ENCODE measurements around the gene SLC27A2.

DNA sequence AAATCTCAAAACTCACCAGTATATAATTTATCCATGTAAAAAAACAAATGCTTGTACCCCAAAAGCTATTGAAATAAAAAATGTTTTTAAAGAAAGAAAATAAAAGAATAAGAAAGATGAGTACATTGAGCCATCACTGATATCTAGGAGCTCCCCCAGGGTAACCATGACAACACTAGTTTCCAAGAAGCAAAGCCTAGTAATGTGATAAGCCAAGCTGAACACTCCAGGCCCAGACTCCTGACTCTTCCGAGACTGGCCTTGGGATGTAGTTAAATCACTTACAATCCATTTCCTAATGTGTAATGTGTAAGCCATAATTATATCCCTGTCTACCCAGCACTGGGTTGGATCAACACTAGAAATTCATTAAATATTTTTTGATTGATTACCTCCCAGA, 41.9 kb upstream of the SLC27A2 start:
- TF ChIP-seq, protein P1, sequence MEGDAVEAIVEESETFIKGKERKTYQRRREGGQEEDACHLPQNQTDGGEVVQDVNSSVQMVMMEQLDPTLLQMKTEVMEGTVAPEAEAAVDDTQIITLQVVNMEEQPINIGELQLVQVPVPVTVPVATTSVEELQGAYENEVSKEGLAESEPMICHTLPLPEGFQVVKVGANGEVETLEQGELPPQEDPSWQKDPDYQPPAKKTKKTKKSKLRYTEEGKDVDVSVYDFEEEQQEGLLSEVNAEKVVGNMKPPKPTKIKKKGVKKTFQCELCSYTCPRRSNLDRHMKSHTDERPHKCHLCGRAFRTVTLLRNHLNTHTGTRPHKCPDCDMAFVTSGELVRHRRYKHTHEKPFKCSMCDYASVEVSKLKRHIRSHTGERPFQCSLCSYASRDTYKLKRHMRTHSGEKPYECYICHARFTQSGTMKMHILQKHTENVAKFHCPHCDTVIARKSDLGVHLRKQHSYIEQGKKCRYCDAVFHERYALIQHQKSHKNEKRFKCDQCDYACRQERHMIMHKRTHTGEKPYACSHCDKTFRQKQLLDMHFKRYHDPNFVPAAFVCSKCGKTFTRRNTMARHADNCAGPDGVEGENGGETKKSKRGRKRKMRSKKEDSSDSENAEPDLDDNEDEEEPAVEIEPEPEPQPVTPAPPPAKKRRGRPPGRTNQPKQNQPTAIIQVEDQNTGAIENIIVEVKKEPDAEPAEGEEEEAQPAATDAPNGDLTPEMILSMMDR (conservative IDR thresholded peaks at IDR 0.05 in 1 of 2, IDR thresholded peaks at IDR 0.05 in 1 of 2; ENCODE audit: extremely low read depth in 1 of 2, insufficient read depth in 1 of 2, low read depth in 1 of 2, low read length in 2 of 2): no peak
- no peak for TF ChIP-seq EZH2 (IDR thresholded peaks at IDR 0.05; ENCODE audit: borderline replicate concordance, low read length)
